Stimulated activated CD4-positive, alpha-beta T cell treated with anti-CD3 and anti-CD28 coated beads, Interleukin-4, amount 100 ng/mL, for 4 hours (primary cell): ENCODE results near the gene NTSR1.
"Not testable (repeated sequence)": the region's sequence is repeated elsewhere in the genome, so short reads cannot be mapped to it uniquely, and the experiment has no call there.

Experiments
- DNase-seq, 2 experiments: peaks; one replicate each; pipeline ENCODE4 v3.0.0-alpha.2; 2020

Gene NTSR1

GRCh38 chr20:62675156-62675876 is 33.3 kb upstream of the NTSR1 start:
- DNase-seq: no peak

GRCh38 chr20:62675877-62676260 is 32.8 kb upstream of the NTSR1 start:
- no peak for DNase-seq

GRCh38 chr20:62676976-62677375 is 31.7 kb upstream of the NTSR1 start:
- no peak for DNase-seq

- no peak for DNase-seq
Measured at GRCh38 chr20:62677678-62678077, 31.0 kb upstream of the NTSR1 start.

DNA sequence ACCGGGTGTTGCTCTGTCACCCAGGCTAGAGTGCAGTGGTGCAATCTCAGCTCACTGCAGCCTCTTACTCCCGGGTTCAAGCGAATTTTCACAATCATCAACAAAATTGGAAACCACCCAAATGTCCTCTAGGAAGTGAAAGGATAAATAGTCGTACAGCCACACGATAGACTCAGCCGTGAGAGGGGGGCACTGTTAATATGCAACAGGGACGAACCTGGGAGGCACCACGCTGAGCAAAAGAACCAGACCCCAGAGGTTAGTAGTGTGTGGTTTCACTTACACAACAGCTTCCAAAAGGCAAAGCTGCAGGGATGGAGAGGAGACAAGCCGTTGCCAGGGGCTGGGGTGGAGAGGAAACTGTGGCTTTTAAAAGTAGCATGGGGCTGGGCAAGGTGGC is 30.1 kb upstream of the NTSR1 start:
- no peak for DNase-seq

DNA sequence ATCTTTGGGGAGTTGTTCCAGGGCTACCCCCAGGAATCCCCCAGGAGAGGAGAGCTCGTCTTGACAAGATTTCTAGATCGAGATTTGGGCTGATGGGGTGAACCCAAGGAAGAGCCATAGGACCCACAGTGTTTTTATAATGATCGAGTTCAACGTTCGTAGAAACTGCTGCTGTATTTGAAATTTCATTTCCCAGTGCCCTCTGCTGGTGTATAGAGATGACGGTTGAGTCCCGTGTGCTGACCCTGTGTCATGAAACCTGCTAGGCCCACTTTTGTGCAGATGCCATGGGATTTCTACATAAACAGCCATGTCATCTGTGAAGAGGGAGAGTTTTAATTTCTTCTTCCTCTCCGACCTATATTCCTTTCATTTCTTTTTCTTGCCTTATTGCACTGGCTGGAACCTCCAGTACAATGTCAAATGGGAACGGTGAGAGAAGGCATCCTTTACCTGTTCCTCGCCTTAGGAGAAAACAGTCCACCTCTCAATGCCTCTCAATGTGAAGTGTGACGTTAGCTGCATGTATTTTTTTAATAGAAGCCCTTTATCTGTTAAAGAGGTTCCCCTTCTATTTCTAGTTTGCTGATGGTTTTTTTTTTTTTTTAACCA is 28.6 kb upstream of the NTSR1 start:
- no peak for DNase-seq

GRCh38 chr20:62682912-62683517 is 25.6 kb upstream of the NTSR1 start:
- no peak for DNase-seq

DNA sequence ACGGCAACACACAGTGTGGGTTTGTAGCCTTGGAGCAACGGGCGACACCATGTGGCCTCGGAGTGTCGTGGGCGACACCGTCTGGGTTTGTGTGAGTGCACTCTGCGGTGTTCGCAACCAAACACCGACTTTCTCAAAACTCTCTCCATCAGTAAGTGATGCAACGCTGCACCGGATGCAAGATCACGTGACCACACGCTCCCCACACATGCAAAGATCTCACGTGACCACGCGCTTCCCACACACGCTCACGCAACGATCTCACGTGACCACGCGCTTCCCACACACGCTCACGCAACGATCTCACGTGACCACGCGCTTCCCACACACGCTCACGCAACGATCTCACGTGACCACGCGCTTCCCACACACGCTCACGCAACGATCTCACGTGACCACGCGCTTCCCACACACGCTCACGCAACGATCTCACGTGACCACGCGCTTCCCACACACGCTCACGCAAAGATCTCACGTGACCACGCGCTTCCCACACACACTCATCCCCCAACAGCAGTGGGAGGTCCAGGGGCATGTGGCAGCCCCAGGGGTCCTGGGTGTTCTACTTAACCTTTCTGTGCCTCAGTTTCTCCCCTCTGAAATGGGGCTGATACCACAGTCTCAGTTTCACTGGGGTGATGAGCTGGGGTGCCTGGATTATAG is 24.8 kb upstream of the NTSR1 start:
- not testable (repeated sequence) for DNase-seq

DNA sequence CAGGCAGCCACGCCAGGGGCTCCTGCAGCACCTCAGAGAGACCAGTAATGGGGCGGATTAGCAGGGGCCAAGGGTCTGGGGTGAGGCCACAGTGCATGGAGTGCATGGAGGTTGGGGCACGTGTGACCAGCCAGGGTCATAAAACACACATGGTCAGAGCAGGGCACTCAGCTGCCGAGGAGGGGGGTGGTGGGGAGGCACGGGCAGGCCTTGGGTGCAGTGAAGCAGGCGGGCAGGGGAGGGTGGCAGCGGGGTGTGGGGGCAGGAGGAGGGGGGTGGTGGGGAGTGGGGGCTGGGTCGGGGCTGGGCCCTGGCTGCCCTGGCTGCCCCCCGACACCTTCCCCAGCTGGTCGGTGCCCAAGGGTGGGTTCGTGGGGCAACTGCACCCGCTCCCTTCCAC is 23.7 kb upstream of the NTSR1 start:
- no peak for DNase-seq

DNA sequence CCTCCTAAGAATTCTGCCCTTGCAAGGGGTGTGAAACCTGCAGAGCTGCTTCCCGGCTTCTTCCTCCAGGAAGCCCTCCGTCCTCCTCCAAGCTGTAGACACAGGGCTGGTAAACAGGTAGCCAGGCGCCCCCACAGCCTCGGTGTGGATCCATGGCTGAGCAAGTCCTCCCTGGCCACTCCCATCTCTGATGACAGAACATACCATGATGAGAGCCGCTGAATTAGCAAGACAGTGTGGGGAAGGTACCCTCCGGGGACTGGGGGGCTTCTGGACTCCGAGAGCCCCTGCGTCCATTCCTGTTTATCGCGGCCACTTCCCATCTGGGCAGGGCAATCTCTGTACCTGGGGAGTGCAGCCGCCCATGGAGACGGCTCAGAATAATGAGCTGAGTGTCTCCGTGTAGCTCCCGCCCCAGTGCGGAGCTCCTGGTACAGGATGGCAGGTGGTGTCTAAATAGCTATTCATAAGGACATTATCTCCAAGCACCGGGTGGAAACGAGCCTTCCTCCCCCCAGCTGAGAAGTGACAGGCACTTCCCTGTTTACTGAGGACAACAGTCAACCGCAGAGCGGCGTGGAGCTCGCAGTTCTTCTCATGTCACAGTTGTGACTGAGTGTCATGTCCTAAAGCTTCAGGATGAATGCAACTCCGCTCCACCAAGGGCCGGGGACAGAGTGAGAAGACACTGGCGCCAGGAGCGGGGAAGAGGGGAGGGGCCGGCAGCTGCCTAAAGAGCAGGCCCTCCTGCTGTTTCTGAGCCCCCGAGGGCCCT is 22.7 kb upstream of the NTSR1 start:
- DNase-seq: no peak

- DNase-seq: no peak
Measured at GRCh38 chr20:62686869-62687830, 21.5 kb upstream of the NTSR1 start.

DNA sequence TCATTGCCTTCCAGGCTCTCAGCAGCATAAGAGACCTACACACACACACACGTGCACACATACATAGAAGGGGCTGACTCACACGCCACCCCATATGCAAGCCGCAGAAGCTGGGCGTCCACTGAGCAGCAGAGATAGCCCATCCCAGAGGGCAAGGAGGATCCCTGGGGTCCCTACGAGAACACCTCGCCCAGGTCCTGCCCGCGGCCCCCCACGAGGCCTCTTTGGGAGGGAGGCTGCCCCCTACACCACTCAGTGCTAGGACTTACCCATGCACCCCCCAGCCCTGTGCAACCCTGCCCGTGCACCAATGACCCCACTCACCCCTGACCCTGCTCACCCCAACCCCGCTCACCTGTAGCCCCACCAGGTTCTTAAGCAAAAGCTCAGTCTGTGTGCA is 20.6 kb upstream of the NTSR1 start:
- DNase-seq: no peak

GRCh38 chr20:62688855-62689460 is 19.7 kb upstream of the NTSR1 start:
- no peak for DNase-seq

DNA sequence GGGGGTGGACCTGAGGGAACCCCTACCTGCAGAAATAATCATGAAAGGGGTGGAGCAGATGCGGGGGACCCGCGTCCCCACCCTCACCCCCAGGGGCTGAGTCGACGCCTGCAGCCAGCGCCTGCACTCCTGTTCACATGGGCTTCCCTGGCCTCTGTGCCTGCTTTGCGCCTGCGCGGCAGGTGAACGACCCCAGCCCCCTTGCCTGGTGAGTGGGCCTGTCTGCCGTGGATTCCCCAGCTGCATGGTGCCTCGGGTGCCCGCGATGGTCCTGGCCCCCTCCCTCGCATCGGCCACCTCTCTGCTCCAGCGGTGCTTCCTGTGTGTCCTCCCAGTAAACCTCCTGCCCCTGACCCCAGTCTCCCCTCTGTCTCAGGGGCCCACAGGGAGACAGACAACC is 18.8 kb upstream of the NTSR1 start:
- no peak for DNase-seq

DNA sequence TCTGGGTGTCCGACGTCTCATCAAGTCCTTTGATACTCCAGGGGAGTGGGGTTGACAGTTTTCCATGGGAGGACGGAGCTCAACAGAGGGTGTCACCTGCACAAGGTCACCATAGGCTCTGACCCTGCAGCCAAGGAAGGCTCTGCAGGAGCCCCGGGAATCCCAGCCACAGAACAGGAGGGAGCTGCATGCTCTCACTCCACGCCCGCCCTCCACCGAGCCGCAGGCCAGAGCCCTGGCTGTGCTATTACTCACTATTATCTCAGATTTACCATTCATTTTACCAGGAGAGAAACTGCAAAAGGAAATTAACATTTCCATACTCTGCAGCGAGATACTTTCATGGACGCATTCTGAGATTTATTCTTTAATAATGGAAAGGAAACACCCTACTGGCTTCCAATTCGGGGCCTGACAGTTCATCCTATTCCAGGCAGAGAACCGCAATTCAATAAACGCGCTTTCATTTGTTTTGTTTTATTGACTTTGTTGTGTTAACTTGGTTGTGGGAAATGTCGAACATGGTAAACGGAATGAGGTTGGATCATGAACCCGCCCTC is 18.3 kb upstream of the NTSR1 start:
- no peak for DNase-seq

GRCh38 chr20:62691487-62691886 is 17.1 kb upstream of the NTSR1 start:
- no peak for DNase-seq

DNA sequence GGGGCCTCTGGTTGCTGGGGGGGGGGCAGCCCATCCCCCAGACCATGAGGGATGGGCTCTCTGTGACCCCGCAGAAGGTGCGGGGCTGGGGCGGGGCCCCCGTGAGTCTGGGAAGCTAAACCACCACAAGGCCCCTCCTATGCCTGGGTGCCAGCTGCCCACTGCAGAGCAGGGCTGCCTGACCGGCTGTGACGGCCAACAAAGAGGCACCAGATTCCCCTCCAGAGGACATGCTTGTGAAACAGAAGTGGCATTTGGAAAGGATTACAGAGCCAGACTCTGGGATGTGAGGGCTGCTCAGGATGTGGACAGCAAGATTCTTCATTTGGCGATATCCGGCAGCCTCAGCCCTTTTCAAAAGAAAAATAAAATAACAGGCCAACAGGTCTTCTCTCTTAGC is 16.5 kb upstream of the NTSR1 start:
- no peak for DNase-seq

GRCh38 chr20:62692801-62693523 is 15.7 kb upstream of the NTSR1 start:
- DNase-seq: no peak

DNA sequence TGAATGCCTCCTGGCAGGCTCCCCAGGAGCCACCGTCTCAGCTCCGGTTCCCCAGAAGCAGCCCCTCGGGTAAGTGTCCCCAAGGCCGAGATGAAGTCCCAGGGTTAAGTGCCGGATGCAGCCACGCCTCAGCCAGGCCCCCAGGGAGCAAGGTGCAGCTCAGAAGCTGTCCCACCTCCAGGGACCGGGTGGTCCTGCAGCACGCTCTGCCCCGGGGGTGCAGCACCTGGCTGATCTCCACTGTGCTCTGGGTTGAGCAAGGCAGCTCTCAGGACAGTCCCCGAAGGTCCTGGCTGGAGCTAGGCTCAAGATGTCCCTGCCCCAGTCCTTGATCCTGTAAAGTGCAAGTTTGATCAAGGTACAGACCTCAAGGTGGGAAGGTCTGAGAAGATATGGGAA is 15.1 kb upstream of the NTSR1 start:
- no peak for DNase-seq

- no peak for DNase-seq
Measured at GRCh38 chr20:62694106-62694505, 14.5 kb upstream of the NTSR1 start.
